WTC11 (cell line): ENCODE results near the gene EPHA4.

ENCODE experiments used
- TF ChIP-seq, protein P1 (sequence below): sonication (generic); formaldehyde crosslinking; IDR thresholded peaks from 2 replicates; pipeline ENCODE4 v1.8.1; 2023; ENCODE audit warnings: mild to moderate bottlenecking, missing genetic modification reagents, moderate library complexity
- TF ChIP-seq, protein P2 (sequence below): fragments of 200-600 bp; IDR thresholded peaks from 2 replicates; pipeline ENCODE4 v1.8.0; 2022; ENCODE audit warnings: antibody characterized with exemption

DNA sequence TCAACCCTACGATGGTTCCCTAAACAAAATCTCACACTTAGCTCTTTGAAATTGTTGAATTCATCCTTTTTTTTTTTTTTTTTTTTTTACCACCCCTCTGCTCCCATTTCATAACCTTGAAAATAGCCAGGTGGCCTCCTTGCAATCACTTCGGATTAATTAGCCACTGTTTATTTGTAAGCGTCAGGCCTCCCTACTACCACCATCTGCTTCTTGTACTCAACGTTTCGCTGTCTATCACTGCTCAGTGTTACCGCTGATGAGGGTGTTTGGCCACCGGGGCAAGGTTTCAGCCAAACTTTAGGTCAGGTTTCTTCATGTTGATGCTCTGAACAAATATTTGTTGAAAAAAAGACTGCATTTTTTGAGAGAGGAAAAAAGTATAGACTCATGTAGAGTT is 183.2 kb downstream of the EPHA4 start:
- TF ChIP-seq, protein P1, sequence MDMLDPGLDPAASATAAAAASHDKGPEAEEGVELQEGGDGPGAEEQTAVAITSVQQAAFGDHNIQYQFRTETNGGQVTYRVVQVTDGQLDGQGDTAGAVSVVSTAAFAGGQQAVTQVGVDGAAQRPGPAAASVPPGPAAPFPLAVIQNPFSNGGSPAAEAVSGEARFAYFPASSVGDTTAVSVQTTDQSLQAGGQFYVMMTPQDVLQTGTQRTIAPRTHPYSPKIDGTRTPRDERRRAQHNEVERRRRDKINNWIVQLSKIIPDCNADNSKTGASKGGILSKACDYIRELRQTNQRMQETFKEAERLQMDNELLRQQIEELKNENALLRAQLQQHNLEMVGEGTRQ (CRISPR knock-in tag) = no peak
- TF ChIP-seq, protein P2, sequence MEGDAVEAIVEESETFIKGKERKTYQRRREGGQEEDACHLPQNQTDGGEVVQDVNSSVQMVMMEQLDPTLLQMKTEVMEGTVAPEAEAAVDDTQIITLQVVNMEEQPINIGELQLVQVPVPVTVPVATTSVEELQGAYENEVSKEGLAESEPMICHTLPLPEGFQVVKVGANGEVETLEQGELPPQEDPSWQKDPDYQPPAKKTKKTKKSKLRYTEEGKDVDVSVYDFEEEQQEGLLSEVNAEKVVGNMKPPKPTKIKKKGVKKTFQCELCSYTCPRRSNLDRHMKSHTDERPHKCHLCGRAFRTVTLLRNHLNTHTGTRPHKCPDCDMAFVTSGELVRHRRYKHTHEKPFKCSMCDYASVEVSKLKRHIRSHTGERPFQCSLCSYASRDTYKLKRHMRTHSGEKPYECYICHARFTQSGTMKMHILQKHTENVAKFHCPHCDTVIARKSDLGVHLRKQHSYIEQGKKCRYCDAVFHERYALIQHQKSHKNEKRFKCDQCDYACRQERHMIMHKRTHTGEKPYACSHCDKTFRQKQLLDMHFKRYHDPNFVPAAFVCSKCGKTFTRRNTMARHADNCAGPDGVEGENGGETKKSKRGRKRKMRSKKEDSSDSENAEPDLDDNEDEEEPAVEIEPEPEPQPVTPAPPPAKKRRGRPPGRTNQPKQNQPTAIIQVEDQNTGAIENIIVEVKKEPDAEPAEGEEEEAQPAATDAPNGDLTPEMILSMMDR = no peak
